LHCN-M2 (cell line): Measurements from ENCODE around the gene SBK2. TPM values are rescaled to one million over a fixed set of nuclear protein-coding genes. Genes with fewer than 3 reads are reported as not detected.
"Not testable (repeated sequence)": the region's sequence is repeated elsewhere in the genome, so short reads cannot be mapped to it uniquely, and the experiment has no call there.

Experiments
- DNase-seq: peaks from one replicate; pipeline ENCODE4 v3.0.0-alpha.2; 2012; ENCODE audit warnings: low read depth
- polyA plus RNA-seq: library from polyadenylated mRNA; unstranded; fragments of >200 nt; gene quantifications from one replicate; pipeline ENCODE4 v1.2.1, GENCODE V29; 2012; ENCODE audit warnings: missing spikeins
- total RNA-seq: library from RNA; depleted of rRNA; stranded (reverse); fragments of >200 nt; gene quantifications from 2 replicates; pipeline ENCODE4 v1.2.3, GENCODE V29; 2014; rRNA removed

SBK2 gene
- total RNA-seq: 0.71 and 1.5 TPM in 2 replicates
- polyA plus RNA-seq: 0.49 TPM

- DNase-seq: peak; percentile 18
Observed at GRCh38 chr19:55536951-55537740, at the start of gene SBK2. TSS of gene SBK2 (minus strand) at chr19:55537133. CDS start at chr19:55536294, 839 bp downstream.

- DNase-seq: peak; percentile 39
Observed at GRCh38 chr19:55585658-55586339, 48.9 kb upstream of the SBK2 start.

- DNase-seq: no peak
Observed at GRCh38 chr19:55584871-55585270, 47.9 kb upstream of the SBK2 start.

GRCh38 chr19:55583897-55584296, 47.0 kb upstream of the SBK2 start:
- DNase-seq: not testable (repeated sequence)

- DNase-seq: not testable (repeated sequence)
Observed at GRCh38 chr19:55582284-55582683, 45.4 kb upstream of the SBK2 start.

GRCh38 chr19:55581823-55582223, 44.9 kb upstream of the SBK2 start:
- no peak for DNase-seq

GRCh38 chr19:55581145-55581822, 44.4 kb upstream of the SBK2 start:
- DNase-seq: no peak

- DNase-seq: peak; percentile 85
Observed at GRCh38 chr19:55580628-55581144, 43.8 kb upstream of the SBK2 start, which contains the start of gene ZNF579. TSS of gene ZNF579 (minus strand) at chr19:55580848. CDS start at chr19:55579639, 1,209 bp downstream.

GRCh38 chr19:55579766-55580621, 43.1 kb upstream of the SBK2 start:
- DNase-seq: no peak

- no peak for DNase-seq
Observed at GRCh38 chr19:55578761-55579747, 42.1 kb upstream of the SBK2 start.

GRCh38 chr19:55578031-55578760, 41.3 kb upstream of the SBK2 start:
- DNase-seq: no peak

- no peak for DNase-seq
Observed at GRCh38 chr19:55576746-55577145, 39.8 kb upstream of the SBK2 start.

GRCh38 chr19:55573929-55574328, 37.0 kb upstream of the SBK2 start:
- DNase-seq: not testable (repeated sequence)

GRCh38 chr19:55569477-55569876, 32.5 kb upstream of the SBK2 start:
- DNase-seq: not testable (repeated sequence)

GRCh38 chr19:55567708-55568328, 30.9 kb upstream of the SBK2 start:
- no peak for DNase-seq

GRCh38 chr19:55566823-55567222, 29.9 kb upstream of the SBK2 start:
- no peak for DNase-seq

- DNase-seq: no peak
Observed at GRCh38 chr19:55563261-55563690, 26.3 kb upstream of the SBK2 start.

GRCh38 chr19:55559684-55560083, 22.8 kb upstream of the SBK2 start:
- no peak for DNase-seq
